GM12892 (cell line): ENCODE data around the gene SLC27A5.

ENCODE experiments used
- POLR2A ChIP-seq: IDR thresholded peaks from 2 replicates; pipeline ENCODE4 v1.6.1; 2011; ENCODE audit warnings: low read depth, low read length, control low read depth
- POLR2AphosphoS5 ChIP-seq: IDR thresholded peaks from 2 replicates; pipeline ENCODE4 v1.6.1; 2011; ENCODE audit warnings: low read depth, low read length, control low read depth
- TAF1 ChIP-seq: IDR thresholded peaks from 2 replicates; pipeline ENCODE4 v1.6.1; 2011; ENCODE audit warnings: low read depth, mild to moderate bottlenecking, control low read depth, low read length, borderline replicate concordance

DNA sequence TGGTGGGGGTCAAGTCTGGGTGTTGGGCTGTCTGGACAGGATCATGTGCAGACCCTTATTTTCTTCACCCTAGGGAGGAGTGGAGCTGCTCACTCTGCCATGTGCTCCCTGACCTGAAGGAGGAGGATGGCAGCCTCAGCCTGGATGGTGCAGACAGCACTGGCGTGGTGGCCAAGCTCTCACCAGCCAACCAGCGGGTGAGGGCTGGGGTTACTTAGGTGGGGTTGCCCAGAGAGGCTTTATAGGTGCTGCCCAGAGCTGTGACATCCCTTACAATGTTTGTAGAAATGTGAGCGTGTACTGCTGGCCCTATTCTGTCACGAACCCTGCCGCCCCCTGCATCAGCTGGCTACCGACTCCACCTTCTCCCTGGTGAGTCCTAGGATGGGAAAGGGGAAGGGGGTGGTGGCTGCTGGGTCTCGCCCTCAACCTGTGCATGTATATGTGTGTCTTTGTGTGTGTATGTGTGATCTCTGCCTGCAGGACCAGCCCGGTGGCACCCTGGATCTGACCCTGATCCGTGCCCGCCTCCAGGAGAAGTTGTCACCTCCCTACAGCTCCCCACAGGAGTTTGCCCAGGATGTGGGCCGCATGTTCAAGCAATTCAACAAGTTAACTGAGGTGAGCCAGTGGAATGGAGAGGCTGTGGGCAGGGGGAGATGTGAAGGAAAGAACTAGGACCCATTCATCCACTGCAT lies 38.0 kb upstream of the SLC27A5 start:
- TF ChIP-seq POLR2A (no peak), POLR2AphosphoS5 (no peak; the same call in 1 of the 2 replicates), TAF1 (no peak)
